NCI-H2081 (cell line): ENCODE results near the gene GMNN.
"Not testable (repeated sequence)": the region's sequence is repeated elsewhere in the genome, so short reads cannot be mapped to it uniquely, and the experiment has no call there.

Source experiments
- DNase-seq, 2 experiments: peaks; one replicate each; lab custom pipeline; 2025; lab: John Stamatoyannopoulos, UW

Gene GMNN

GRCh38 chr6:24774696-24775519 lies at the start of gene GMNN:
Gene GMNN, plus strand, starts transcription at chr6:24774937. Its CDS starts 2,310 bp downstream, at chr6:24777247.
- DNase-seq, result peak; percentile 96

GRCh38 chr6:24730653-24731052 lies 44.1 kb upstream of the GMNN start:
- DNase-seq, result not testable (repeated sequence)

GRCh38 chr6:24731456-24732134 lies 43.1 kb upstream of the GMNN start:
- DNase-seq, result not testable (repeated sequence)

GRCh38 chr6:24734166-24734565 lies 40.6 kb upstream of the GMNN start:
- no peak for DNase-seq

- DNase-seq, result not testable (repeated sequence)
Measured at GRCh38 chr6:24734710-24735109, 40.0 kb upstream of the GMNN start.

GRCh38 chr6:24738741-24739140 lies 36.0 kb upstream of the GMNN start:
- DNase-seq, result no peak

GRCh38 chr6:24740861-24741260 lies 33.9 kb upstream of the GMNN start:
- DNase-seq, result no peak

- no peak for DNase-seq
Measured at GRCh38 chr6:24742216-24742738, 32.5 kb upstream of the GMNN start.

- DNase-seq, result no peak
Measured at GRCh38 chr6:24743265-24743943, 31.3 kb upstream of the GMNN start.

GRCh38 chr6:24743944-24744335 lies 30.8 kb upstream of the GMNN start:
- DNase-seq, result no peak

GRCh38 chr6:24744911-24745310 lies 29.8 kb upstream of the GMNN start:
- no peak for DNase-seq

GRCh38 chr6:24749297-24749696 lies 25.4 kb upstream of the GMNN start:
- no peak for DNase-seq

GRCh38 chr6:24750878-24751277 lies 23.9 kb upstream of the GMNN start:
- DNase-seq, result not testable (repeated sequence)

GRCh38 chr6:24752503-24752902 lies 22.2 kb upstream of the GMNN start:
- no peak for DNase-seq

GRCh38 chr6:24752917-24753492 lies 21.7 kb upstream of the GMNN start:
- no peak for DNase-seq

- no peak for DNase-seq
Measured at GRCh38 chr6:24753545-24753944, 21.2 kb upstream of the GMNN start.

- not testable (repeated sequence) for DNase-seq
Measured at GRCh38 chr6:24754378-24754777, 20.4 kb upstream of the GMNN start.

- no peak for DNase-seq
Measured at GRCh38 chr6:24755279-24755678, 19.5 kb upstream of the GMNN start.

GRCh38 chr6:24757611-24758010 lies 17.1 kb upstream of the GMNN start:
- DNase-seq, result no peak

GRCh38 chr6:24759718-24760117 lies 15.0 kb upstream of the GMNN start:
- DNase-seq, result no peak

GRCh38 chr6:24760210-24760609 lies 14.5 kb upstream of the GMNN start:
- DNase-seq, result no peak

- no peak for DNase-seq
Measured at GRCh38 chr6:24761193-24761835, 13.4 kb upstream of the GMNN start.
